ENCODE results near the gene DNAH8.

DNAH8 gene

DNA sequence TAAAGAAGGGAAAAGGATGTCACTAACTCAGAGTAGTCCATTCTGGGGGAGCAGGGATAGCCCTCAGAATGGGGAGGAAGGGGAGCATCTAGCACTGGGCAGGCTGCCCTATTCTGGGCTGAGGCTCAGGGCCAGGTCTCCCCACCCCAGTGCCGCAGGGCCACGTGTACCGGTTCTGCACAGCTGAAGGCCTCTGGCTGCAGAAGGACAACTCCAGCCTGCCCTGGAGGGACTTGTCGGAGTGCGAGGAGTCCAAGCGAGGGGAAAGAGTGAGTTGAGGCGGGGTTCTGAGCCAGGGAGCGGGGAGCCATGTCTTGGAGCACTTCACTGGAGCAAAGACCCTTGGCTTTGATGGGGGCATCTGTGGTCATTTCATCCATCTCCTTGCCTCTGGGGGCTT is 350.4 kb downstream of the DNAH8 start:
- no peak for DNase-seq (ENCODE audit: low read depth in 2 of 2, low spot score in 1 of 2)

DNA sequence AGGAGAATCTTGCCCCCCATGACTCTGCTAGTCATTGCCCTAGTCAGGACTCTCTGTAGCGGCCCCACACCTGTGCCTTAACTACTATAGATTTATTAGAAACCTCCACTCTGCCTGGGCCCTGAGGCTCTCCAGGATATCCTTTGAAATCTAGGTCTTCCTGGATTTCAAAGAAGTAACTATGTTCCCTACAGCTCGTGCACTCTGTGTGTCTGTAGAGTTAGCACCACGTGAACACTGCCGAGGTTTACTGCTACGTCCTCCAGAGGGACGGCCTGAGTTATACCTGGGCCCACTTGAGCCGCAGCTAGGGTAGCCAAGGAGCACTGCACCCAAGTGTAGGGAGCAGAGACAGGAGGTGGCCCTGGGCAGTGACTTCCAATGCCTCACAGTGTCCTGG is 353.3 kb downstream of the DNAH8 start:
- no peak for DNase-seq (ENCODE audit: low read depth in 2 of 2, low spot score in 1 of 2)

DNA sequence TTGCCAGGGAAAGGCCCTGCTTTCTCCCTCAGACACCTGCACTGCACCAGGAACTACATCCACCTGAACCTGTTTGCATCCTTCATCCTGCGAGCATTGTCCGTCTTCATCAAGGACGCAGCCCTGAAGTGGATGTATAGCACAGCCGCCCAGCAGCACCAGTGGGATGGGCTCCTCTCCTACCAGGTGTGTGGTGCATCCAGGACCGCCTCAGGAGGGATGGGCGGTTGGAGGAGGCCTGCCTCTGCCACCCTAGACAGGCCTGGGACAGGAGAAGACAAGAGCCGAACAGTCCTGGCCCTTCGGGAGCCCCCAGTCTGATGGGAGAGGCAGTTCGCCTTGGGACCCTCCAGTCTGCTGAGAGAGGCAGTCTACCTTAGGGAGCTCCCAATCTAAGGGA is 357.7 kb downstream of the DNAH8 start:
- no peak for DNase-seq (ENCODE audit: low read depth in 2 of 2, low spot score in 1 of 2)

DNA sequence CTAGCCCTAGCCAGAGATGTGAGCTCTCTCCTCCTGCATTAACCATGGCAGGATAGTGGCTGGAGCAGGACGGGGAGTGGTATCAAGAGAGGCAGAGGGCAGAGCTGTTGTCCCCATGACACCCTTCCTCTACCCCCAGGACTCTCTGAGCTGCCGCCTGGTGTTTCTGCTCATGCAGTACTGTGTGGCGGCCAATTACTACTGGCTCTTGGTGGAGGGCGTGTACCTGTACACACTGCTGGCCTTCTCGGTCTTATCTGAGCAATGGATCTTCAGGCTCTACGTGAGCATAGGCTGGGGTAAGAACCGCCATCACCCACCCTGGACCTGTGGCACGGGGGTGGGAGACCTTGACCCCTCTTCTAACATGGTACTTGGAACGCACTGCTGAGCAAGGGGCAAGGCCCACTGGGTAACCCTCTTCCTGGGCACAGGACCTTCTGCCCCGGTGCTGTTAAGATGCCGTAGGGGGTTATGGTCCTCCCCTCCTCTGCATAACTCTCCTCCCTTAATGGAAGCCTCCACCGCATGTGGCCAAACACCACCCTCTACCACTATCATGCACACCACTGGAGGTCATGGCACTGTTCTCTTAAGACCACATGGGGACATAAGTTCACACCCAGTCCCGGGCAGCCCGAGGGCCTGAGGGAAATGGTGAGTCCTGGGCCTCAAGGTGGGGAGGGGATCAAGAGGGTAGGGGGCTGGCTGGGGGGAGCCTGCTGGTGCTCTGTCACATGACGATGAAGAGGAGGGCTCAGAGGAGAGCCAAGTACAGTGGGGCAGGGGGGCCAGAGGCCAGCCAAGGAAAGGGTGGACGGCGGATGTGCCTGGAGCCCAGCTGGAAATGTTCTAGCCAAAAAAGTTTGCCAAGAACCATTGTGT is 358.6 kb downstream of the DNAH8 start:
- DNase-seq (ENCODE audit: low read depth in 2 of 2, low spot score in 1 of 2), result no peak

- no peak for DNase-seq (ENCODE audit: low read depth in 2 of 2, low spot score in 1 of 2)
These were observed 359.4 kb downstream of the DNAH8 start for GRCh38 chr6:39074486-39074885.

GRCh38 chr6:39075010-39075686 is 360.0 kb downstream of the DNAH8 start:
- no peak for DNase-seq (ENCODE audit: low read depth in 2 of 2, low spot score in 1 of 2)

DNA sequence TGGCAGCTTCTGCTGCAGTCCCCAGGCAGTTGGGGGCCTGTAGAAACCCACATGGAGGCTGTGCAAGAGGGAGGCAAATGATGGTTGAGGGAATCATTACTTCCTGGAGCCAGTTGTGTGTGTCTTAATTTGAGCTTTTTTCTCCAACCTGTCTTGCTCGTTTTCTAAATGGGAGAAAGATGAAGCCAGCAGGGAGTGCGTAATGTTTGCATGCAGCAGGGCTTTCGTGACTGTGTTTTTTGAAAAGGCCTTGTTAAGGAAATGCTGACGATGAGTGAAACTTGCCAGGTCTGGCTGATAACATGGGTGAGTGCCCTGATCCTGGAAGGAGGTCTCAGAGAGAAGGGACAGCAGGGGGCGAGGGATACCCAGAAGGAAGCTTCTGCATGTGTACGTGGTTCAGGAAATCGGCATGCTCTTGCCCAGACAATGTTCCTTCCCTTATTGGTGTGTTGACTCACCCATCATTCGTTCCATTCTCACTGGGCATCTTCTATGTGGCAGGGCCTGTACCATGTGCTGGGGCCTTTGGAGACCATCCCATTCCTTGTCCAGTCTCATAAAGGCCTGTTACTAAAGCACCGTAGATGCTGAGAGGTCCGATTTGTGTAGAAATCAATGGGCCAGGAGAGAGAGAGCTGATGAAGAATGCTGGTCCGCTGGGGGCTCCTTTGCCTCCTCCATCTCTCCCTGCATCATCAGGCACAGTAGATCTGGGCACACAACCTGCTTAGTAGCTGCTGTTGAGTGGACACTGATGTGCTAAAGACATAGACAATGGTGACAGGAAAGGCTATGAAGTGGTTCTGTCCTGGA is 360.9 kb downstream of the DNAH8 start:
- no peak for DNase-seq (ENCODE audit: low read depth in 2 of 2, low spot score in 1 of 2)

DNA sequence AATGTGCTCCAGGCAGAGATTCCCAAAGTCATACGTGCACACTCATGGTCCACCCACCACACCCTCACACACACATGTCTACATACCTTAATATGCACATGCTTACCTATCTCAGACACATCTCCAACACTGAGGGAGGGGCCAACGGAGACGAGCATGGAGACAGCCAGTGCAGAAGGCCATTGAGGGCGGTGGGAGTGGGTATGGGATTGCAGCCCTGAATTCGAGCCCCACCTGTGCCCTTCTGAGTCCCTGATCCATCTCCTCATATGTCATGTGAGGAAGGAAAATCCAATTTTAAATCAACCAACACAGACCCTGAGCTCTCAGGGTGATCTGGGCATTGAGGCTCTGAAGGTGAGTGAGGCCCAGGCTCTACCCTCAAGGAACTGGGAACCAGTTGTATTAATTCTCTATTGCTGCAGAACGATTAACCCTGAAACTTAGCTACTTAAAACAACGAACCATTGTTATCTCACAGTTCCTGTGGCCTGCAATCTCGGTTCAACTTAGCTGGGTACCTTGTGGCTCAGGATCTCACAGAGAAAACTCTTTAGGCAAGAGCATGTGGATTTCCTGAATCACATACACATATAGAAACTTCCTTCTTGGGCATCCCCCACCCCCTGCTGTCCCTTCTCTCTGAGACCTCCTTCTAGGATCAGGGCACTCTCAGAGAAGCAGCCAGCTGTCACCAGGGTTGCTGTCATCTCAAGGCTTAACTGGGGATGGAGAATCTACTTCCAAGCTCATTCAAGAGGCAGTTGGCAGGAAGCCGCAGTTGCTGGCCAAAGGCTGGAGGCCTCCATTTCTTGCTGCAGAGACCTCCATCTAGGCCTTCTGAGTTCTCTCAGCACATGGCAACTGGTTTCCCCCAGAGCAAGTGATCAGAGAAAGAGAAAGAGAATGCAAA is 361.8 kb downstream of the DNAH8 start:
- no peak for DNase-seq (ENCODE audit: low read depth in 2 of 2, low spot score in 1 of 2)

GRCh38 chr6:39077882-39078594 is 362.9 kb downstream of the DNAH8 start:
- no peak for DNase-seq (ENCODE audit: low read depth in 2 of 2, low spot score in 1 of 2)

DNA sequence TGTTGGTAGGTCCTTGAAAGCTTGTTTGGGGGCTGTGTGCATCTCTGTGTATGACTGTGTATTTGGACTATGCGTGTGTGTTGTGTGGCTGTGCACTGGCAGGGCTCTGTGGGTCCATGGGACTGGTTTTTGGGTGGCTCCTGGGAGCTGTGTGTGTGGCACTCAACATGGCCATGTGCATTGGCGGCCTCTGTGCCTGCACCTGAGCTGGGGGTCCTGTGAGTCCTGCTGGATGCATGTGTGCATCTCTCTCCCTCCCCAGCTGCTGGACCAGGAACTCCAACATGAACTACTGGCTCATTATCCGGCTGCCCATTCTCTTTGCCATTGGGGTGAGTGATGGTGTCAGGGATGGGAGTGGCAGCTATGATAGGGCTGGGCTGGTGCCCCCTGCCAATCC is 363.6 kb downstream of the DNAH8 start:
- no peak for DNase-seq (ENCODE audit: low read depth in 2 of 2, low spot score in 1 of 2)

- no peak for DNase-seq (ENCODE audit: low read depth in 2 of 2, low spot score in 1 of 2)
These were observed 364.4 kb downstream of the DNAH8 start for GRCh38 chr6:39079197-39080125.

All from stimulated activated CD8-positive, alpha-beta memory T cell treated with anti-CD3 and anti-CD28 coated beads, Interleukin-4, amount 100 ng/mL, for 4 hours (primary cell).